K562 (cell line): ENCODE measurements around the gene PARP1. TPM values are rescaled to one million over a fixed set of nuclear protein-coding genes. Genes with fewer than 3 reads are reported as not detected.

Source experiments
- AFF1 ChIP-seq, 2 experiments: fragments of 450-650 bp; IDR thresholded peaks; 2 replicates each; pipeline ENCODE4 v1.6.1; 2018; ENCODE audit warnings: mild to moderate bottlenecking in 2 of 2, low read depth in 1 of 2; ENCODE audit not compliant: partially characterized antibody in 2 of 2
- ARID3A ChIP-seq: IDR thresholded peaks from 2 replicates; pipeline ENCODE4 v1.6.1; 2012; ENCODE audit warnings: low read depth, low read length, improper control_type of control experiment, borderline replicate concordance
- ARNT ChIP-seq, 2 experiments: fragments of 450-650 bp; IDR thresholded peaks; 2 replicates each; pipeline ENCODE4 v1.6.1; 2016; ENCODE audit warnings: mild to moderate bottlenecking in 1 of 2
- ATF4 ChIP-seq: fragments of 450-650 bp; formaldehyde crosslinking; IDR thresholded peaks from 2 replicates; pipeline ENCODE4 v1.4.0; 2022; ENCODE audit warnings: mild to moderate bottlenecking, moderate library complexity
- CXXC5 ChIP-seq: fragments of 250-450 bp; sonication (Bioruptor Pico); IDR thresholded peaks from 2 replicates; pipeline ENCODE4 v1.8.0; 2022; ENCODE audit warnings: inconsistent platforms, mild to moderate bottlenecking, moderate library complexity
- HDGF ChIP-seq: fragments of 450-650 bp; IDR thresholded peaks from 2 replicates; pipeline ENCODE4 v1.6.1; 2016
- HMBOX1 ChIP-seq: sonication (generic); IDR thresholded peaks from 2 replicates; pipeline ENCODE4 v1.6.1; 2016
- MAFK ChIP-seq: IDR thresholded peaks from 2 replicates; pipeline ENCODE4 v1.6.1; 2011; ENCODE audit warnings: low read length, improper control_type of control experiment
- MYC ChIP-seq, 2 experiments: fragments of 250-450 bp in 1 of 2; sonication (Bioruptor Pico) in 1 of 2; IDR thresholded peaks; 2 replicates each; pipeline versions ENCODE4 v1.5.1 to v1.6.1; 2012 to 2021; ENCODE audit warnings: low read depth in 2 of 2, borderline replicate concordance in 1 of 2, improper control_type of control experiment in 1 of 2, low read length in 1 of 2, mild to moderate bottlenecking in 1 of 2, moderate library complexity in 1 of 2
- PHB ChIP-seq: fragments of 250-450 bp; sonication (Bioruptor Pico); IDR thresholded peaks from 2 replicates; pipeline ENCODE4 v1.5.0; 2021
- PHF20 ChIP-seq: fragments of 450-650 bp; IDR thresholded peaks from 2 replicates; pipeline ENCODE4 v1.6.1; 2018; ENCODE audit not compliant: partially characterized antibody
- PHF8 ChIP-seq: fragments of 200-600 bp; sonication (generic); IDR thresholded peaks from 2 replicates; pipeline ENCODE4 v1.6.1; 2012; ENCODE audit warnings: mixed run types, mild to moderate bottlenecking, inconsistent platforms, low read length, moderate library complexity, borderline replicate concordance
- POLR2AphosphoS2 ChIP-seq: IDR thresholded peaks from 2 replicates; pipeline ENCODE4 v1.6.1; 2012; ENCODE audit warnings: low read length, improper control_type of control experiment
- POLR2AphosphoS5 ChIP-seq: IDR thresholded peaks from 2 replicates; pipeline ENCODE4 v1.6.1; 2011; ENCODE audit warnings: mild to moderate bottlenecking, low read depth, low read length, moderate library complexity; ENCODE audit not compliant: control insufficient read depth, insufficient read depth
- RB1 ChIP-seq: fragments of 450-650 bp; IDR thresholded peaks from 2 replicates; pipeline ENCODE4 v1.6.1; 2017; ENCODE audit warnings: low read depth, mild to moderate bottlenecking
- RFX1 ChIP-seq: fragments of 450-650 bp; IDR thresholded peaks from 2 replicates; pipeline ENCODE4 v1.6.1; 2016; ENCODE audit warnings: mild to moderate bottlenecking, moderate library complexity
- TOE1 ChIP-seq, 2 experiments: fragments of 450-650 bp in 1 of 2; sonication (generic) in 1 of 2; formaldehyde crosslinking in 1 of 2; IDR thresholded peaks; 2 replicates each; pipeline versions ENCODE4 v1.7.1 to v1.8.0; 2016 to 2022; ENCODE audit warnings: borderline replicate concordance in 2 of 2, mild to moderate bottlenecking in 2 of 2, antibody characterized with exemption in 1 of 2, inconsistent platforms in 1 of 2, low read depth in 1 of 2, missing genetic modification reagents in 1 of 2, moderate library complexity in 1 of 2
- TRIM28 ChIP-seq: fragments of 450-650 bp; IDR thresholded peaks from 2 replicates; pipeline ENCODE4 v1.6.1; 2017
- ZNF121 ChIP-seq: sonication (generic); formaldehyde crosslinking; conservative IDR thresholded peaks from 2 replicates; pipeline ENCODE4 v1.8.0; 2022; ENCODE audit warnings: missing genetic modification reagents
- ZNF316 ChIP-seq: fragments of 450-650 bp; IDR thresholded peaks from 2 replicates; pipeline ENCODE4 v1.6.1; 2016
- ZSCAN29 ChIP-seq: fragments of 450-650 bp; IDR thresholded peaks from 2 replicates; pipeline ENCODE4 v1.6.1; 2017
- polyA plus RNA-seq, 8 experiments: library from polyadenylated mRNA; depleted of rRNA in 4 of 8; stranded (reverse) in 5 of 8; unstranded in 3 of 8; fragments of >200 nt; fragmentation: Nextera tagmentation in 2 of 8; fragmentation: Illumina TruSeq in 1 of 8; extraction: Ambion mirVana in 2 of 8; extraction: Trizol in 1 of 8; gene quantifications; 2 replicates each; pipeline versions ENCODE4 v1.2.1 to v1.2.3, GENCODE V29; 2011 to 2014; ENCODE audit warnings: inconsistent platforms in 1 of 8, missing spikeins in 1 of 8
- total RNA-seq, 7 experiments: library from RNA; depleted of rRNA in 6 of 7; stranded (reverse); fragments of >200 nt in 6 of 7; fragmentation: Illumina TruSeq in 2 of 7; extraction: Trizol in 2 of 7; gene quantifications; 2 replicates each; pipeline versions ENCODE4 v1.2.1 to v1.2.3, GENCODE V29; 2011 to 2021; ENCODE audit warnings: low replicate concordance in 1 of 7

PARP1 gene
- total and polyA plus RNA-seq, 9 of the 15 experiments (the other 6 are each of a cell fraction or from before 2014, with no cell fraction given): 121 to 306 (median 250) TPM

GRCh38 chr1:226405411-226405988 is 2.4 kb downstream of the PARP1 start (continued):
- TF ChIP-seq RFX1: no peak
- TF ChIP-seq ARID3A: no peak
- 0 out of 4 replicates have a peak, but pooled peaks of 1 of the 2 experiments have one; percentile 25 for TF ChIP-seq ARNT (IDR thresholded peaks at IDR 0.05)
- peak; percentile 22; the same call in 1 of the 2 replicates for TF ChIP-seq MYC (IDR thresholded peaks at IDR 0.05; ENCODE audit: low read depth, low read length)
- TF ChIP-seq MYC (CRISPR knock-in tag; IDR thresholded peaks at IDR 0.05; ENCODE audit: borderline replicate concordance, low read depth): no peak
- TF ChIP-seq CXXC5: peak; percentile 35; the same call in 1 of the 2 replicates
- no peak for TF ChIP-seq AFF1 (IDR thresholded peaks at IDR 0.05; ENCODE audit: low read depth in 1 of 2, partially characterized antibody in 2 of 2)
- no peak for TF ChIP-seq MAFK
- peak; percentile 26; the same call in 1 of the 2 replicates for TF ChIP-seq POLR2AphosphoS5
- TF ChIP-seq ZNF121 (CRISPR knock-in tag): peak; percentile 97
- TF ChIP-seq PHF20: no peak
- peak; percentile 45 for TF ChIP-seq ZNF316
- no peak for TF ChIP-seq ZSCAN29
- TF ChIP-seq HMBOX1: peak; percentile 77
- 0 out of 2 replicates have a peak, but pooled peaks have one; percentile 31 for TF ChIP-seq TOE1 (IDR thresholded peaks at IDR 0.05; ENCODE audit: borderline replicate concordance)
- no peak for TF ChIP-seq TOE1 (CRISPR knock-in tag; IDR thresholded peaks at IDR 0.05; ENCODE audit: borderline replicate concordance, low read depth)
- TF ChIP-seq ATF4: no peak
- no peak for TF ChIP-seq RB1
- no peak for TF ChIP-seq POLR2AphosphoS2
- TF ChIP-seq TRIM28: peak; percentile 54
- no peak for TF ChIP-seq PHB (CRISPR knock-in tag)
- TF ChIP-seq PHF8: no peak
- TF ChIP-seq HDGF: peak; percentile 46; the same call in 1 of the 2 replicates
